Testis (tissue), 3 donors: ENCODE measurements around the gene RSPH1. TPM values are rescaled to one million over a fixed set of nuclear protein-coding genes. Genes with fewer than 3 reads are reported as not detected.

Experiments used
- DNase-seq: peaks from one replicate; pipeline ENCODE4 v3.0.0-alpha.2; 2019
- H3K27ac ChIP-seq, 2 donors: fragments of 200-600 bp; sonication (generic); one replicate each; pipeline ENCODE4 v1.5.1; 2019
- H3K27me3 ChIP-seq: fragments of 200-600 bp; sonication (generic); one replicate; pipeline ENCODE4 v1.5.1; 2019
- H3K36me3 ChIP-seq: fragments of 200-600 bp; sonication (generic); one replicate; pipeline ENCODE4 v1.5.1; 2017; ENCODE audit warnings: low read depth; ENCODE audit errors: missing control alignments
- H3K4me1 ChIP-seq: fragments of 200-600 bp; sonication (generic); one replicate; pipeline ENCODE4 v1.5.1; 2019
- H3K4me3 ChIP-seq, 2 donors: fragments of 200-600 bp; sonication (generic); one replicate each; pipeline ENCODE4 v1.5.1; 2017 to 2019
- H3K9me3 ChIP-seq: fragments of 200-600 bp; sonication (generic); one replicate; pipeline ENCODE4 v1.5.1; 2017
- POLR2A ChIP-seq: fragments of 450-650 bp; IDR thresholded peaks from one replicate; pipeline ENCODE4 v1.6.1; 2017; ENCODE audit warnings: antibody characterized with exemption, mild to moderate bottlenecking, moderate library complexity
- WGBS, 2 donors: methylation state at CpG; one replicate each; pipeline ENCODE4 v1.1.5; 2018; 5-methylcytosine and 5-hydroxymethylcytosine counted together
- intact Hi-C: fragments of 100-400 bp; cut with DNase I; formaldehyde crosslinking; loops from one replicate; pipeline ENCODE4 v1.15.1; 2023; ENCODE audit warnings: low total_unique reads
- polyA plus RNA-seq: library from polyadenylated mRNA; stranded (reverse); fragments of 350-450 nt; fragmentation: Illumina TruSeq; extraction: RNeasy Lipid Tissue Mini Kit (QIAGEN cat#74804); gene quantifications from one replicate; pipeline ENCODE4 v1.2.3, GENCODE V29; 2014; ENCODE audit warnings: low read depth, low replicate concordance; ENCODE audit not compliant: insufficient read depth
- total RNA-seq, 2 donors: library from RNA; depleted of rRNA; stranded (reverse); fragments of >200 nt; gene quantifications; one replicate each; pipeline ENCODE4 v1.2.3, GENCODE V29; 2016
- TF ChIP-seq, protein P1 (sequence below), 3 experiments: fragments of 450-650 bp in 2 of 3; fragments of 200-600 bp in 1 of 3; sonication (generic) in 1 of 3; IDR thresholded peaks; one replicate each; pipeline ENCODE4 v1.5.1; 2016 to 2019; ENCODE audit warnings: antibody characterized with exemption in 3 of 3, mild to moderate bottlenecking in 2 of 3, moderate library complexity in 1 of 3

Gene RSPH1
- total and polyA plus RNA-seq, 3 donors from 2014 or later = 10.4 to 59.6 (median 20.8) TPM

DNA sequence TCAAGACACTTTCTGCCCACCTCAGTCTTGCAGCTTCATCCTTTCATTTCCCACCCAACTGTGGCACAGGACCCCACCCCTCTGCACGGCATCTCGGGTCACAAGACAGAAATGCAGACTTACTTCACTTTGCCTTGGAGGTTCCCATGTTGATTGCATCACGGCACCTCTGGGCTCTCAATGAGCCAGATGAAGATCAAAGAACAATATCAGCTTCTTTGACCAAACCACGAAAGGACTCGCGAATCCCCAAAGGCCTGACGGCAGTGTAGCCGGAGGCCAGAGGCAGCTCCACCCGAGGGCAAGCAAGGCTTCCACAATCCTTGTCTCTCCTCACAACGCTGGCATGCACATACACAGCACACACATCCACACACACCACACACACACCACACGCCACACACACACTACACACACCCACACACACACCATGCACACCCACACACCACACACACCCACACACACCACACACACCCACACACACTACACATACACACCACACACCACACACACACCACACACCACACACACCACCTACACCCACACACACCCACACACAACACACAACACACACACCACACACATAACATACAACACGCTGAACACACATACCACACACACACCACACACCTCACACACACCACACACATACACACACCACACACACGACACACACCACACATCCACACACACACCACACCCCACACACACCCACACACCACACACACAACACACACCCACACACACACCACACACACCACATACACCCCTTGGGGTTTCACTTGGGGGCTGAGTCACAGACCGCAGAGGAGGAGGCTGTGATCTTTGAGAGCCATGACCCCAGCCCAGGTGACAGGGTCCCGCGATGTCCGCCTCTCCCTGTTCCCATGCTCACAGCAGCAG, 56.5 kb downstream of the RSPH1 start:
- H3K36me3 ChIP-seq = no peaks in the 10 kb centered on the region
- TF ChIP-seq POLR2A = no peak
- TF ChIP-seq, protein P1, sequence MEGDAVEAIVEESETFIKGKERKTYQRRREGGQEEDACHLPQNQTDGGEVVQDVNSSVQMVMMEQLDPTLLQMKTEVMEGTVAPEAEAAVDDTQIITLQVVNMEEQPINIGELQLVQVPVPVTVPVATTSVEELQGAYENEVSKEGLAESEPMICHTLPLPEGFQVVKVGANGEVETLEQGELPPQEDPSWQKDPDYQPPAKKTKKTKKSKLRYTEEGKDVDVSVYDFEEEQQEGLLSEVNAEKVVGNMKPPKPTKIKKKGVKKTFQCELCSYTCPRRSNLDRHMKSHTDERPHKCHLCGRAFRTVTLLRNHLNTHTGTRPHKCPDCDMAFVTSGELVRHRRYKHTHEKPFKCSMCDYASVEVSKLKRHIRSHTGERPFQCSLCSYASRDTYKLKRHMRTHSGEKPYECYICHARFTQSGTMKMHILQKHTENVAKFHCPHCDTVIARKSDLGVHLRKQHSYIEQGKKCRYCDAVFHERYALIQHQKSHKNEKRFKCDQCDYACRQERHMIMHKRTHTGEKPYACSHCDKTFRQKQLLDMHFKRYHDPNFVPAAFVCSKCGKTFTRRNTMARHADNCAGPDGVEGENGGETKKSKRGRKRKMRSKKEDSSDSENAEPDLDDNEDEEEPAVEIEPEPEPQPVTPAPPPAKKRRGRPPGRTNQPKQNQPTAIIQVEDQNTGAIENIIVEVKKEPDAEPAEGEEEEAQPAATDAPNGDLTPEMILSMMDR (IDR thresholded peaks at IDR 0.05) = no peak
- H3K4me3 ChIP-seq = no peak overlapping the region
- 81 to 89% methylated on average over 10 to 17 of the region's 17 CpGs for WGBS, 2 donors
- no peaks in the 10 kb centered on the region for H3K27me3 ChIP-seq
- DNase-seq = no peak
- intact Hi-C loops = no loop called here
- no peak overlapping the region for H3K27ac ChIP-seq
- no peaks in the 10 kb centered on the region for H3K4me1 ChIP-seq
- H3K9me3 ChIP-seq = no peaks in the 10 kb centered on the region

DNA sequence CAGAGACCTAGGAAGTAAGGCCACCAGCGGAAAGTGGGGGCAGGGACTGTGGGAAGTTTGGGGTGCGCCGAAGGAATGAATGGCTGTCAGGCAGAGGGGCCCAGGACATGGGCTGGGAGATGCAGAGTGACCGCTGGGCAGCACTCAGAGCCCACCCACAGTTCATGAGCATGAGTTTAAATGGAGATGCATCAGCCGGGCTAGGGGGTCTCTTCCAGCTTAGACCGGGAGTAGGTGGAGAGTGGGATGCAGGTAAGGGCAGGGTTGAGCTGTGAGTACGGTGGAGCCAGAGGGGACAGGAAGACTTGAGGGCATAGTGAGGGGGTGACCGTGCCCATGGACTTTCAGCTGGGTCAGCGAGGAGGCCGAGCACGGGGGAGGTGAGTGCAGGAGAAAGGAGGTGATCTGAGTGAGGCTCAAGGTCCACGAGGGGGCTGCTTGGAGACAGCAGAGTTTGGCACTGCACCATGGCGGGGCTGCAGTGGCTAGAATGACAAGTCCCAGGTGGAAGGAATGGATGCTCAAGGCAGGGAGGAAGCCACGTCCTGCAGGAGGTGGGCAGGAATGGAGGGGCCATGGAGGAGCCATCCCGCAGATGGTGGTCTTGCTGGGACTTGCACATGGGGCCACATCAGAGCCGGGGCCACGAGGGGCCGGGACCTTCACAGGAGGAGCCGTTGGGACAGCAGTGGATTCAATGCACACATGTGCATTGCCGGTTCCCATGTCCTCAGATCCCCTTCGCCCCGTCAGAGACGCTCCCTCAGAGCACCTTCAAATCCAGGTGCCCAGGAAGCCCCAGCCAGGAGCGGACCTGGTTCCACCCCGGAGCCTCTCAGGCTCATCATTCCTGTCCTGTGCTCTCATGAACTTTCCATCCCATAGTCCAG, 57.5 kb downstream of the RSPH1 start:
- intact Hi-C loops = no loop called here
- no peaks in the 10 kb centered on the region for H3K9me3 ChIP-seq
- H3K4me3 ChIP-seq = no peak overlapping the region
- H3K4me1 ChIP-seq = no peaks in the 10 kb centered on the region
- no peak for DNase-seq
- no peaks in the 10 kb centered on the region for H3K36me3 ChIP-seq
- 85 to 86% methylated on average over 25 of the region's 25 CpGs for WGBS, 2 donors
- TF ChIP-seq POLR2A = no peak
- TF ChIP-seq, protein P1 (IDR thresholded peaks at IDR 0.05) = no peak
- H3K27me3 ChIP-seq = no peaks in the 10 kb centered on the region
- H3K27ac ChIP-seq = no peak overlapping the region

DNA sequence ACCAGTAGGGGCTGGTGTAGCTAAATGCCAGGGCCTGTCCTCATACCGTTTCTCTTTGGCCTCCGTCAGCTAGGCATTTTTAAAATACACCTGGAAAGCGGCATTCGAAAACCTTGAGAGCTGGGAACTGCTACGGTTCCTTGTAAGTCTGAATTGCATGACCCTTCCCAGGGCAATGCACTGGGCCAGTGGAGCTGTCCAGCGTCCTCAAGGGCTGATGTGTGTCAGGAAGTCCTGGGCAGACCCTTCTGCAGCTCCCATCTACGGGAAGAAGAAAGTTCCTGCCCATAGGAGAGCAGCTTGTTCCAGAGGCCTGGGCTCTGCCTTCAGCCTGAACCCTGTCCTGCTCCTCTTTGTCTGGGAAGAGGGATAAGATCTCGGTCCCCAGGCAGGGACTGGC, 58.2 kb downstream of the RSPH1 start:
- H3K36me3 ChIP-seq = no peaks in the 10 kb centered on the region
- no peak overlapping the region for H3K27ac ChIP-seq
- H3K4me1 ChIP-seq = no peaks in the 10 kb centered on the region
- 53 to 81% methylated on average over 8 of the region's 8 CpGs for WGBS, 2 donors
- intact Hi-C loops = no loop called here
- H3K27me3 ChIP-seq = no peaks in the 10 kb centered on the region
- H3K9me3 ChIP-seq = no peaks in the 10 kb centered on the region
- TF ChIP-seq POLR2A = no peak
- TF ChIP-seq, protein P1 (IDR thresholded peaks at IDR 0.05) = no peak
- H3K4me3 ChIP-seq = no peak overlapping the region
- DNase-seq = no peak

DNA sequence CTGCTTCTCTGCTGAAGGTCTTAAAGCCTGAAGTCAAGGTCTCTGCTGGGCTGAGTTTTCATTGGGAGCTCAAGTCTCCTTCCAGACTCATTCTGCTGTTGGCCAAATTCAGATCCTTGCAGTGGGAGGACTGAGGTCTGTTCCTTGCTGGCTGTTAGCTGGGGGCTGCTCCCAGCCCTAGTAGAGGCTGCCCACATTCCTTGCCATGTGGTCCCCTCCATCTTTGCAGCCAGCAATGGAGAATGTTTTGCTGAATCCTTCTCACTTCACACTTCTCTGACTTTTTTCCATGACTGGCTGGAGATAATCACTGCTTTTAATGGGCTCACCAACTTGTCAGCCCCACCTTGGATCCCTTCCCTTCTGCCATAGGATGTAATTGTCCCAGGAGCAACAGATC, 59.1 kb downstream of the RSPH1 start:
- Histone ChIP-seq H3K4me1 (no peaks in the 10 kb centered on the region), H3K9me3 (no peaks in the 10 kb centered on the region), H3K27me3 (no peaks in the 10 kb centered on the region), H3K36me3 (no peaks in the 10 kb centered on the region), H3K27ac (no peak overlapping the region), H3K4me3 (no peak overlapping the region)
- no peak for TF ChIP-seq POLR2A
- TF ChIP-seq, protein P1 (IDR thresholded peaks at IDR 0.05) = no peak
- no peak for DNase-seq
- intact Hi-C loops = no loop called here
